OCI-LY1 (cell line): Measurements from ENCODE around the gene HDLBP.

ENCODE experiments used
- H2AFZ ChIP-seq: fragments of 200-600 bp; sonication (generic), shearing (Covaris generic); 2 replicates; pipeline ENCODE4 v1.6.0; 2014; ENCODE audit warnings: antibody characterized with exemption, mild to moderate bottlenecking, low read length
- H3F3A ChIP-seq: fragments of 200-600 bp; sonication (generic), shearing (Covaris generic); 2 replicates; pipeline ENCODE4 v1.6.0; 2014; ENCODE audit warnings: mild to moderate bottlenecking, antibody characterized with exemption, low read length, moderate library complexity; ENCODE audit not compliant: insufficient read depth
- H3K27ac ChIP-seq: fragments of 200-600 bp; sonication (generic); 2 replicates; pipeline ENCODE4 v1.5.1; 2014; ENCODE audit warnings: low read length, mixed run types, mild to moderate bottlenecking, low read depth; ENCODE audit not compliant: poor library complexity, severe bottlenecking
- H3K27me3 ChIP-seq: fragments of 200-600 bp; sonication (generic); 2 replicates; pipeline ENCODE4 v1.6.0; 2014; ENCODE audit warnings: antibody characterized with exemption, mild to moderate bottlenecking, low read length, moderate library complexity; ENCODE audit not compliant: insufficient read depth
- H3K36me3 ChIP-seq: fragments of 200-600 bp; sonication (generic); 2 replicates; pipeline ENCODE4 v1.6.1; 2014; ENCODE audit warnings: mild to moderate bottlenecking, antibody characterized with exemption, low read length, moderate library complexity, mixed read lengths; ENCODE audit not compliant: insufficient read depth
- H3K4me1 ChIP-seq: fragments of 200-600 bp; sonication (generic); 2 replicates; pipeline ENCODE4 v1.5.1; 2014; ENCODE audit warnings: mild to moderate bottlenecking, low read length, moderate library complexity; ENCODE audit not compliant: insufficient read depth, severe bottlenecking
- H3K4me2 ChIP-seq: fragments of 200-600 bp; sonication (generic), shearing (Covaris generic); 2 replicates; pipeline ENCODE4 v1.6.1; 2014; ENCODE audit warnings: low read length
- H3K4me3 ChIP-seq: fragments of 200-600 bp; sonication (generic); 2 replicates; pipeline ENCODE4 v1.5.1; 2014; ENCODE audit warnings: low read length, low read depth, mild to moderate bottlenecking, mixed read lengths; ENCODE audit not compliant: poor library complexity, severe bottlenecking
- H3K79me2 ChIP-seq: fragments of 200-600 bp; shearing (Covaris generic); 2 replicates; pipeline ENCODE4 v1.6.1; 2016; ENCODE audit warnings: mixed run types, low read length, mixed read lengths; ENCODE audit not compliant: insufficient read depth
- H3K9ac ChIP-seq: fragments of 200-600 bp; sonication (generic), shearing (Covaris generic); 2 replicates; pipeline ENCODE4 v1.6.1; 2014; ENCODE audit warnings: mild to moderate bottlenecking, low read length, mixed read lengths
- H3K9me2 ChIP-seq: fragments of 200-600 bp; sonication (generic), shearing (Covaris generic); 2 replicates; pipeline ENCODE4 v1.6.1; 2014; ENCODE audit warnings: low read depth, mild to moderate bottlenecking, low read length, mixed read lengths
- H3K9me3 ChIP-seq: fragments of 200-600 bp; shearing (Covaris generic); 2 replicates; pipeline ENCODE4 v1.6.1; 2014; ENCODE audit warnings: low read length, mixed read lengths
- H4K20me1 ChIP-seq: fragments of 200-600 bp; sonication (generic), shearing (Covaris generic); 2 replicates; pipeline ENCODE4 v1.6.0; 2016; ENCODE audit warnings: mild to moderate bottlenecking, low read length; ENCODE audit not compliant: insufficient read depth
- CTCF ChIP-seq: fragments of 200-600 bp; sonication (generic), shearing (Covaris generic); IDR thresholded peaks from 2 replicates; pipeline ENCODE4 v1.5.1; 2017; ENCODE audit warnings: mild to moderate bottlenecking, antibody characterized with exemption, low read length, moderate library complexity, mixed read lengths
- EZH2 ChIP-seq: fragments of 200-600 bp; sonication (generic), shearing (Covaris generic); IDR thresholded peaks from 2 replicates; pipeline ENCODE4 v1.8.0; 2017; ENCODE audit warnings: borderline replicate concordance, mixed run types, mild to moderate bottlenecking, antibody characterized with exemption, low read length, moderate library complexity, mixed read lengths

The HDLBP gene

GRCh38 chr2:241183221-241183620 lies 132.3 kb downstream of the HDLBP start:
- no peak for TF ChIP-seq CTCF
- no peak for TF ChIP-seq EZH2
- H3K27ac ChIP-seq = no peak overlapping the region

GRCh38 chr2:241182531-241183133 lies 132.8 kb downstream of the HDLBP start:
- no peaks in the 10 kb centered on the region for H3K9me2 ChIP-seq
- H3F3A ChIP-seq = no peaks in the 10 kb centered on the region
- no peaks in the 10 kb centered on the region for H4K20me1 ChIP-seq
- no peak overlapping the region for H3K9ac ChIP-seq
- TF ChIP-seq CTCF = no peak
- TF ChIP-seq EZH2 = no peak
- no peak overlapping the region for H2AFZ ChIP-seq
- H3K4me3 ChIP-seq = no peak overlapping the region
- peaks cover 26% of the 10 kb centered on the region for H3K36me3 ChIP-seq
- H3K4me1 ChIP-seq = no peaks in the 10 kb centered on the region
- H3K9me3 ChIP-seq = no peaks in the 10 kb centered on the region
- no peaks in the 10 kb centered on the region for H3K27me3 ChIP-seq
- no peak overlapping the region for H3K4me2 ChIP-seq
- no peak overlapping the region for H3K27ac ChIP-seq
- no peaks in the 10 kb centered on the region for H3K79me2 ChIP-seq

More at GRCh38 chr2:241183221-241183620, 132.3 kb downstream of the HDLBP start:
- H3K9ac ChIP-seq = no peak overlapping the region
- no peaks in the 10 kb centered on the region for H3K27me3 ChIP-seq
- H3K4me1 ChIP-seq = peaks cover 5% of the 10 kb centered on the region
- no peak overlapping the region for H2AFZ ChIP-seq
- H3K4me3 ChIP-seq = no peak overlapping the region
- H3F3A ChIP-seq = no peaks in the 10 kb centered on the region
- H4K20me1 ChIP-seq = no peaks in the 10 kb centered on the region
- H3K4me2 ChIP-seq = no peak overlapping the region
- no peaks in the 10 kb centered on the region for H3K9me2 ChIP-seq
- no peaks in the 10 kb centered on the region for H3K79me2 ChIP-seq
- H3K36me3 ChIP-seq = peaks cover 26% of the 10 kb centered on the region
- H3K9me3 ChIP-seq = no peaks in the 10 kb centered on the region

GRCh38 chr2:241182126-241182525 lies 133.3 kb downstream of the HDLBP start:
- Histone ChIP-seq H3K27me3 (no peaks in the 10 kb centered on the region), H4K20me1 (no peaks in the 10 kb centered on the region), H3K27ac (no peak overlapping the region), H3K4me1 (no peaks in the 10 kb centered on the region), H3K4me2 (no peak overlapping the region), H3K9me2 (no peaks in the 10 kb centered on the region), H3K9me3 (no peaks in the 10 kb centered on the region), H3F3A (no peaks in the 10 kb centered on the region), H3K4me3 (no peak overlapping the region), H3K9ac (no peak overlapping the region), H3K36me3 (peaks cover 26% of the 10 kb centered on the region), H3K79me2 (no peaks in the 10 kb centered on the region), H2AFZ (no peak overlapping the region)
- TF ChIP-seq CTCF = no peak
- no peak for TF ChIP-seq EZH2
